Activated CD4-positive, alpha-beta T cell treated with anti-CD3 and anti-CD28 coated beads for 24 hours (primary cell): Measurements from ENCODE around the gene PKP3.
"Not testable (repeated sequence)": the region's sequence is repeated elsewhere in the genome, so short reads cannot be mapped to it uniquely, and the experiment has no call there.

ENCODE experiments used
- DNase-seq, 2 donors: peaks; one replicate each; pipeline ENCODE4 v3.0.0-alpha.2; 2020; ENCODE audit warnings: low read depth in 2 of 2

The PKP3 gene

GRCh38 chr11:394858-395655, 1.0 kb downstream of the PKP3 start:
- DNase-seq, result no peak

GRCh38 chr11:395866-396265, 1.9 kb downstream of the PKP3 start:
- DNase-seq, result no peak

DNA sequence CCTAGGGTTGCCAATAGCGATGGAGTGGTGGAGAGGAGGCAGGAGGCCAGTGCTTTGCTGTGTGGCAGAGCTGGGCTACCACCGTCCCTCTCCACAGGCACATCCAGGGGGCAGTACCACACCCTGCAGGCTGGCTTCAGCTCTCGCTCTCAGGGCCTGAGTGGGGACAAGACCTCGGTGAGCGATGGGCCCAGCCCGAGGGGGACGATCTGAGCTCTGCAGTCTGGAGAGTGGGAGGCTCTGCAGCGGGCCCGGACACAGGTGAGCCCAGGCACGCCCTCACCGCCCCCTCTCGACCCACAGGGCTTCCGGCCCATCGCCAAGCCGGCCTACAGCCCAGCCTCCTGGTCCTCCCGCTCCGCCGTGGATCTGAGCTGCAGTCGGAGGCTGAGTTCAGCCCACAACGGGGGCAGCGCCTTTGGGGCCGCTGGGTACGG, 2.5 kb downstream of the PKP3 start:
- DNase-seq, result no peak

GRCh38 chr11:396948-397548, 3.0 kb downstream of the PKP3 start:
- DNase-seq, result no peak

DNA sequence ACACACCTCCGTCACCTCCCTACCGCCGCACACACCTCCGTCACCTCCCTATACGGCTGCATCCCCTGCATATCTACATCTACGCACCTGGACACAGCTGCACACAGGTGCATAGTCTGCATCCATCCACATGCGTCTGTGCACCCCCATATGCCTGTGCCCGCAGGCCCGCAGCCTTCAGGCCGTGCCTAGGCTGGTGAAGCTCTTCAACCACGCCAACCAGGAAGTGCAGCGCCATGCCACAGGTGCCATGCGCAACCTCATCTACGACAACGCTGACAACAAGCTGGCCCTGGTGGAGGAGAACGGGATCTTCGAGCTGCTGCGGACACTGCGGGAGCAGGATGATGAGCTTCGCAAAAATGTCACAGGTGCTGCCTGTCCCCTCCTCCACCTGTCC, 4.8 kb downstream of the PKP3 start:
- no peak for DNase-seq

DNA sequence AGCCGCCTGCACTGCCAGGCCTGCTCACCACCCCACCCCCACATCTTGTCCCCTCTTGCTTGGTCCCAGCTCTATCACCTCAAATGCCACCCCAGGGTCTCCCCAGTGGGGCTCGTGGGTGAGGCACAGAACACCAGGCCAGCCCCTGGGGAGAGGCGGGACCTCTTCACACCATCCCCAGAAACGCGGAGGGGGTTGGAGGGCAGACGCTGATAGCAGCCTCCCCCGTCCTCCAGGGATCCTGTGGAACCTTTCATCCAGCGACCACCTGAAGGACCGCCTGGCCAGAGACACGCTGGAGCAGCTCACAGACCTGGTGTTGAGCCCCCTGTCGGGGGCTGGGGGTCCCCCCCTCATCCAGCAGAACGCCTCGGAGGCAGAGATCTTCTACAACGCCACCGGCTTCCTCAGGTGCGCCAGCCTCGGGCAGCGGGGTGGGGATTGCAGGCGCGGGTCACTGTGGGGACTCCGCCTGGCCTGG, 5.8 kb downstream of the PKP3 start:
- DNase-seq, result no peak

DNA sequence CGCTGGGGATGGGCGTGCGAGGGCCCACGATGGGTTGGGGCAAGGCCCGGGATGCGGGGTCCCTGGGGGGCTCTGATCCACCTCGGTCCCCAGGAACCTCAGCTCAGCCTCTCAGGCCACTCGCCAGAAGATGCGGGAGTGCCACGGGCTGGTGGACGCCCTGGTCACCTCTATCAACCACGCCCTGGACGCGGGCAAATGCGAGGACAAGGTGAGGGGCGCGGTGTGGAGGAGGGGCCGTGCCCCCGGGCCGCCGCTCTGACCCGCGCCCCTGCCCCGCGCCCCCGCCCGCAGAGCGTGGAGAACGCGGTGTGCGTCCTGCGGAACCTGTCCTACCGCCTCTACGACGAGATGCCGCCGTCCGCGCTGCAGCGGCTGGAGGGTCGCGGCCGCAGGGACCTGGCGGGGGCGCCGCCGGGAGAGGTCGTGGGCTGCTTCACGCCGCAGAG, 6.3 kb downstream of the PKP3 start:
- no peak for DNase-seq

- not testable (repeated sequence) for DNase-seq
Observed at GRCh38 chr11:401196-401595, 7.2 kb downstream of the PKP3 start.

DNA sequence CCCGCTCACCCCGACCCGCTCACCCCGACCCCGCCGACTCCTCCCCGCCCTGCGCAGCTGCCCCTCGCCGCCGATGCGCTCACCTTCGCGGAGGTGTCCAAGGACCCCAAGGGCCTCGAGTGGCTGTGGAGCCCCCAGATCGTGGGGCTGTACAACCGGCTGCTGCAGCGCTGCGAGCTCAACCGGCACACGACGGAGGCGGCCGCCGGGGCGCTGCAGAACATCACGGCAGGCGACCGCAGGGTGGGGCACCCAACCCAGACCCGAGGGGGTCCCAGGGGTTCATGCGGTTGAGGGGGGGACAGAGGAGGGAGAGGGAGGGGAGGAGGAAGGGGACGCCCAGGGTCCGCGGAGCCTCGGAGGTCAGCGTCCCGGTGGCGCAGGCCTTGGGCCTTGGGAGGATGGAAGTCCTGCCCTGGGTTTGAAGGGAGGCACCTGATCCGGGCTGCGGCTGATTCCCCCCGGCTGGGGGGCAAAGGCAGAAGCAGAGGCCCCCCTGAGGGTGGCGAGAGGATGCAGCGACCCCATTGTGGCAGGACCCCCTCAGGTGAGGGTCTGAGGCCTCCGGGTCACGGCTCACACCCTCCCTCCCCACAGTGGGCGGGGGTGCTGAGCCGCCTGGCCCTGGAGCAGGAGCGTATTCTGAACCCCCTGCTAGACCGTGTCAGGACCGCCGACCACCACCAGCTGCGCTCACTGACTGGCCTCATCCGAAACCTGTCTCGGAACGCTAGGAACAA, 9.2 kb downstream of the PKP3 start:
- DNase-seq, result no peak

GRCh38 chr11:403761-404431, 9.9 kb downstream of the PKP3 start:
- no peak for DNase-seq

- DNase-seq, result no peak
Observed at GRCh38 chr11:404551-405264, 10.7 kb downstream of the PKP3 start.

- DNase-seq, result no peak
Observed at GRCh38 chr11:405323-405953, 11.4 kb downstream of the PKP3 start.

DNA sequence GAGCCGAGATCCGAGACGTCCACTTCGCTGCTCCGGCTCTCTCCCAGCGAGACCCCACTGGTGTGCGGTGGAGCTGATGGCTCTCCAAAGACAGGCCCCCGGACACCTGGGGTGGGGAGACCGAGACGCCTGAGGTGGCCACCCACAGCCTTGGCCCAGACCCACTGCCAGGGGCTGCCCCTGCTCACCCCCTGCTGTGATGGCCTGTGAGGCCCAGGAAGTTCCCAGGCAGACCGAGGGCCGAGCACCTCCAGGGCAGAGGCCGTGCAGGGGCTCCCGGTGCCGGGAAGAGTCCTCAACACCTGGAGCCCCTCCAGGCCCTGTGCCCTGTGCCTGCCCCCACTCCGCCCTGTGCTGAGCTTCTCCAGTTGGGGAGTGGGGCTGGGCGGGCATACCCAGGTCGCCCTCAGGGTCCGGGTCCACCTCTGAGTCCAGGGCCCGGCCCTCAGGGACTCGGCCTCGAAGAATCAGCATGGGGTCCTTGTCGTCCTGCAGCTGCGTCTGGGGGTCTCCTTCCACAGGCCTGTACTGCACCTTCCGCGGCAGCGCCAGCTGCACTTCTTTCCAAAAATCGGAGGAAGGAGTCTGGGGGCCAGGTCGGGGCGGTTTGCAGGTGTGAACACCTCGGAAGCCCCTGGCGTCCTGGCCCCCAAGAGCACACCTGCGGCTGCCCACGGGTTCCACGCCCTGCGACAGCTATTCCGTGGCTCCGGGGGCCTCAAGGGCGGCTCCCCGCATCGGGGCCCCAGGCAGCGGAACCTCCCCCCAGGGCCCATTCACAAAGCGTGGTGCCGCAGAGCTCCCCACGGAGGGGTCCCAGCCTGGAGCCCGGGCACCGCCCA, 12.2 kb downstream of the PKP3 start:
- no peak for DNase-seq

GRCh38 chr11:406796-407650, 13.0 kb downstream of the PKP3 start:
- peak; percentile 72 to 79 for DNase-seq

DNA sequence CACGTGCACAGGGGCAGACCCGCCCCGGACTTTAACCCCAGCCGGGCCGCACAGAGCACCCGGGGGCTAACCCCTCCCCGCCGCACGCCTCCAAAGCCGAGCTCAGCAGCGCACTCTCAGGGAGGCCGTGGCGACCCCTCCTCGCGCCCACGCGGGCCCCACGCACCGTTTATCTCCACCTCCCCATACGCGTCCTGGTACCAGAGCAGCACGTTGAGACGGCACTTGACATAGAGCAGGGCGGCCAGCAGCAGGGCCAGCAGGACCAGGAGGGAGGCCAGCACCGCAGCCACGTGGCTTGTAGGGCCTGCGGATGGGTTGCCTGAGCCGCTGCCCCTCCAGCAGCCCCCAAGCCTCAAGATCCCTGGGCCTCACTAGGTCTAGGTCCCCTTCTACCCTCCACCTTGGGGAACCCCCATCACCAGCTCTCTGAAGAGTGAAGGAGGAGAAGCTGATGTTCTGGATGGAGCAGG, 13.7 kb downstream of the PKP3 start:
- no peak for DNase-seq

- no peak for DNase-seq
Observed at GRCh38 chr11:408154-409007, 14.4 kb downstream of the PKP3 start.

DNA sequence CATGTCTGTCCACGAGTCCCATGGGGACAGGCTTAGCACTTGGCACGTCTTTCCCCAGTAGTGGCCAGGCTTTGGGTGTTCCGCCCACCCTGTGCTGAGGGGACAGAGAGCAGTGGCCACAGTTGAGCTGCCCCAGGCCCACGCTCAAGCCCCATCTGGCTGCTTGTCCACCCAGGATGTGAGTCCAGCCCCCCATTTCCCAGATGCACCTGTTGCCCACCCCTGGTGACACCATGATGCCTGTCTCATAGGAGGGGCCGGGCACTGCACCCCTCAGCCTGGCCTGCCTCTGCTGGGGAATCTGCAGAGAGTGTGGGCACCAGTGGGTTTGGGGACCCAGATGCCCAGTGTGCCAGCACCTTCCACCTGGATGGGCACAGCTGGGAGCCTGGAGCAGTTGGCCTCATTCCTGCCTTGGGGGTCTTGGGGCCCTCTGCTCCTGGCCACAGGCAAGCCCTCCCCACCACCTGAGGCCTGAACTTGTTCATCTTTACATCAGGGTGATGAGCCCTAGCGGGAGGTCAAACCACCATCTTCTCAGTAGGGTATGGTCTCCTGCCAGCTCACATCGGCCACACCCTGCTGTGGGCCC, 15.1 kb downstream of the PKP3 start:
- no peak for DNase-seq
